Right lung (tissue), 10 donors: ENCODE measurements around the gene MTSS2. TPM values are rescaled to one million over a fixed set of nuclear protein-coding genes. Genes with fewer than 3 reads are reported as not detected.

Experiments
- DNase-seq, 2 donors: peaks; one replicate each; pipeline ENCODE4 v3.0.0-alpha.2; 2013
- long read RNA-seq, 8 donors: transcript quantifications; one replicate each; lab custom pipeline, GENCODE V29; 2026
- polyA plus RNA-seq, 5 donors: library from polyadenylated mRNA; unstranded; fragments of 120-200 nt; gene quantifications; one replicate each; pipeline versions ENCODE4 v1.2.1 to v1.2.3, GENCODE V29; 2013; ENCODE audit warnings: inconsistent platforms in 1 of 5, low replicate concordance in 1 of 5; ENCODE audit not compliant: insufficient read length in 5 of 5, insufficient read depth in 1 of 5

Gene MTSS2
- polyA plus RNA-seq, result 100 to 1,000 TPM in 2 of 5 donors, 10 to 100 TPM in 3; 65.1 to 126 (median 94.6) TPM
- long read RNA-seq, donor 1, partial matches to known transcripts, result 39 of 42 reads
- long read RNA-seq, donor 1, other reads (novel, unspliced or antisense), result 0 of 42 reads
- long read RNA-seq, donor 2, partial matches to known transcripts, result 0 of 1 reads
- long read RNA-seq, donor 2, other reads (novel, unspliced or antisense), result 0 of 1 reads
- long read RNA-seq, donor 3, partial matches to known transcripts, result 26 of 28 reads
- long read RNA-seq, donor 3, other reads (novel, unspliced or antisense), result 0 of 28 reads
- long read RNA-seq, donor 4, partial matches to known transcripts, result 28 of 30 reads
- long read RNA-seq, donor 4, other reads (novel, unspliced or antisense), result 0 of 30 reads
- long read RNA-seq, donor 5, partial matches to known transcripts, result 18 of 19 reads
- long read RNA-seq, donor 5, other reads (novel, unspliced or antisense), result 0 of 19 reads
- long read RNA-seq, donor 6, partial matches to known transcripts, result 20 of 25 reads
- long read RNA-seq, donor 6, other reads (novel, unspliced or antisense), result 5 of 25 reads
- long read RNA-seq, donor 7, partial matches to known transcripts, result 71 of 78 reads
- long read RNA-seq, donor 7, other reads (novel, unspliced or antisense), result 5 of 78 reads
- long read RNA-seq, donor 8, result 0 reads

- peak; percentile 92 to 94 for DNase-seq
Observed at GRCh38 chr16:70685938-70686375, at the start of gene MTSS2. TSS of gene MTSS2 (minus strand) at chr16:70686053. CDS start at chr16:70685791, 262 bp downstream.

- DNase-seq, result no peak
Observed at GRCh38 chr16:70735141-70735979, 49.5 kb upstream of the MTSS2 start.

DNA sequence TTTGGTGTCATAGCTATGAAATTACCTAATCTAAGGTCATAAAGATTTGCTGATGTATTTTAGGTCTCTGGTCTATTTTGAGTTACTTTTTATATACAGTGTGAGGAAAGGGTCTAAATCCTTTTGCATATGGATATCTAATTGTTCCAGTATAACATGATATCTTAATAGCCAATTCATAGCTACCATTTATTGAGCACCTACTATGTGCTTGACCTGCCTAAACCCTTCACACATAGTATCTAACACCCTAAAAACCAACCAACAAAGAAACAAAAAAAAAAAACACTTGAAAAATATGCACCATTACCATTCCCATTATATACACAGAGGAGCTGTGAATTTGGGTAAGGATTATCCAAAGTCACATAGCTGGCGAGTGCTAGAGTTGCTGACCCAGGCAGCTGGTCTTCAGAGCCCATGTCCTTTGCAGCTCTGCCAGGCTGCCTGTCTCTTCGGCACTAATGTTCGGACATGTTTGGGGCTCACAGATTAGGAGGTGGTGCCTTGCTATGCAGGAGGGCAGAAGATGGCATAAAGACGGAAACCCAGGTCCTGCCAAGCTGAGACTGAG lies 48.8 kb upstream of the MTSS2 start:
- no peak for DNase-seq

- DNase-seq, result no peak
Observed at GRCh38 chr16:70730944-70731343, 45.1 kb upstream of the MTSS2 start.

- peak in 1 of 2 donors; percentile 45 for DNase-seq
Observed at GRCh38 chr16:70730031-70730430, 44.2 kb upstream of the MTSS2 start.

GRCh38 chr16:70729292-70729691 lies 43.4 kb upstream of the MTSS2 start:
- DNase-seq, result no peak

GRCh38 chr16:70728150-70728549 lies 42.3 kb upstream of the MTSS2 start:
- no peak for DNase-seq

DNA sequence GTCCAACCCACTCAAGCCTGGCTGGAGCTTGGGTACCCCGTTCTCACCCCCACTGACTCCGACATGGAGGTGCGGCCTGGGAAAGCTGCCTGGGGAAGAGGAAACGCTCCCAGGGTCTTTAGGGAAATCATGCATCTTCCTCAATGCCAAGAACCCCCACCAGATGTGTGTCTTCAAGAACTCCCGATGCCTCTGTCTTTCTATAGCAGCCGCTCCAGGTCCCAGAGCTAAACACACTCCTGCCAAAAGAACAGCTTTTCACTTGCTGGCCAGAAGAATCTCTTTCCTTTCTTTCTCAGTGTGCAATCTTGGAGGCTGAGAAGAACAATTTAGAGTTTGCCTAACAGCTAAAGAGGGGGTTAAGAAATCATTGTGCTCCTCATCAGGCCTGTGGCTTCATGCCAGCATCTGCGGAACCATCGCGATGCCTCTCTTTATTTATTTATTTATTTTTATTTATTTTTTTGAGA lies 41.1 kb upstream of the MTSS2 start:
- peak; percentile 89 to 92 for DNase-seq

DNA sequence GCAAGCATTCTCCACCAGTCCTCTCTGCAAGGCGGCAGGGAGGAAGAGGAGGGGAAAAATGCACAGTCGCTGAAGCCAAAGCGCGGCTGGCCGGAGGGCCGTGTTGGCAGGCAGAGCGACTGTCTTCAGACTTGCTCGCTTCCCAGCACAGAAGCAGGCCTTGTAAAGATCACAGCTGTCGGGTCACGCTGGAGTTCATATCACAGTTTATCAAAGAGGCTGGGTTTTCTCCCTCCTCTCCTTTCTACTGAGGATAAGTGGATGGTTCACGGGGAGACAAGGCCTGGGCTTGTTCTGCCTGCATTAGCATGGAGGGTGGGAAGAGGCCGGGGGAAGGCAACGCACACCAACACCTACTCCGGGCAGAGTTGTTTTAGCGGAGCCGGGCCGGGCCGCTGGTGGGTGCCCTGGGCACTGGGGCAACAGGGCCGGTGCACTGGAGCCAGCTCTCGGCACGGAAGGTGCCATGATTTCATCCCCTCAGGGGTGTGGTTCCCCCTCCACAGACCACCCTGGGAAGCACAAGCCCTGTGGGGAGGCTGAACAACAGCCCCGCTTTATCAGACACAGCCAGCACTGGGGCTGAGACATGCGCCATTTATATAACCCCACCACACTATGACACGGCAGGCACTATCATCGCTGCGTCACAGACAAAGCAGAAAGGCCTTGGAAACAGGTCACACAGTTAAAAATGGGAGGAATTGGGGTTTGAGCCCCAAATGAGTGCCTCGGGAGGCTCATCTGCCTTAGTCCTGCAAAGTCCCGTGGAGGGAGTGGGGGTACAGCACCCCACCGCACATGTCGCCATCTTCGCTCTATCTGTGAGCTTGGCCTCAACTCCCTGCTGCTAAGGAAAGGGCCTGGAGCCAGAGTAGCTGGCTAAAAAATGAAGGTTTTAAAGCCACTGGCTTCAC lies 40.3 kb upstream of the MTSS2 start:
- peak in 1 of 2 donors; percentile 95 for DNase-seq

DNA sequence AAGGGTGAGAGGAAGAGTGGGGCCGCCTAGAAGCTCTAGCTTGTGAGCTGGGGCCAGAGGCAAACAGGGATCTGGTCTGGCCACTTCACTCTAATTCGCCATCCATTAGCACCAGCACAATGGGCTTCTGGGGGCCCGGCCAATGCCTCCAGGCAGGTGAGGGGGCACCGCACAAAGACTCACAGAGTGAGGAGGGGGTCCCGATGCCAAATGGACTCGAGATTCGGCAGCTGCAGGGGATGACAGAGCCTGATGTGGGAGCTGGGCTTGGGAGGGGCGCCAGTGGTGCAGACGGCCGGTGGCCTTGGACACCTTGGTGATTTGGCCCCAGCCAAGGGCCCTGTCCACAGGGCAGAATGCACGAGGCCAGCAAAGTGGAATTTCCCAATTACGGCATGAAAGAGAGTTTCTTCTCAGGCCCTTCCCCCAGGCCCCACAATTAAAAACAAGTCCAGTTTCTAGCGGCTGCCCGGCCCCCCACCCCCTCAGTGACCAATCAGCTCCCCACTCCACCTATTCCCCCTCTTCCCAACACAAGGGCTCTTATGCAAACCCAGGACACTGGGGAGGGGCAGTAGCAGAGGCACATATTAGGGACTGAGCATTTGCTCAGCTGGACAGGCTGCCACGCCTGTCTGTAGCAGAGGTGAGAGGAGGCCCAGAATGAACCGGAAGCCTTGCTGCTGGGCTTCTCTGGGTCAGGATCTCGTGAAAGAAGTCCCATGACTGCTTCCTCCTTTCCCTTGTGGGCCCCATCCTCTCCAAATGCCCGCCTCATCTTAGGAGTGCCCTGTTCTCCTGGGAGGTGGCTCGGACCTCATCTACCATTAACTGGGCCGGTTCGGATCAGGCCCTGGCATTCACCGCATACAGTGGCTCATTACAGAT lies 39.4 kb upstream of the MTSS2 start:
- DNase-seq, result peak in 1 of 2 donors; percentile 93

GRCh38 chr16:70724146-70725023 lies 38.5 kb upstream of the MTSS2 start:
- no peak for DNase-seq

GRCh38 chr16:70723740-70724145 lies 37.9 kb upstream of the MTSS2 start:
- no peak for DNase-seq

DNA sequence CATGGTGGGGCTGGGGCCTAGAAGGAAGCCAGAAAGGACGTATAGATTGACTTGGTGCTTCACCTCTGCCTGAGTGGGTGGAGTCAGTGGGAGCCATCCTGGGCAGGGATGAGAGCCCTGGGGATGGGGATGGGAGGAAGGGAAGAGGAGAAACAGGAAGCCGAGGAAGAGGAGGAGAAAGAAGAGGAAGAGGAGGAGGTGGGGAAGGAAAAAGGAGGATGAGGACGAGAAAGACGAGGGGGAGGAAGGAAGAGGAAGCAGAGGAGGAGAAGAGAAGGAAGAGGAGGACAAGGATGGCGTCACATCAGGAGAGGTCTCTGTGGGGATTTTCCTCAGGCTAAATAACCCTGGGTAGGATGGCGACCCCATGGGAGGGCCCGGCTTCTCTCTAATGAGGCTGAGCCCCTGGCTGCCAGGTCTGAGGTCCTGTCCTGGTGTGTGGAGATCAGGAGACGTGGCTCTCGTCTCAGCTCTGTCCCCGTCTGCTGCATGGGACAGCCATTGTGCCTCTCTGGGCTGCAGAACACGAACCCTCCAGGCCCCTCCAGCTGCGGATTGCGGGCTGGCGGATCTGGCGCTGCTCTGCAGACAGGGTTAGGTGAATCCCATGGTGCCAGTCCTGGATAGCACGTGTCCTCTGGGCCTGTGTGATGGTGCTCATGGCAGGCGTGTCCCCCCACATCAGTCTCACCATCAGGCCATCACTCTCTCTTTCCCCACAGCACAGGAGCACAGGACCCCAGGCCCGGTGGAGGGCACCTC lies 35.5 kb upstream of the MTSS2 start:
- DNase-seq, result no peak

DNA sequence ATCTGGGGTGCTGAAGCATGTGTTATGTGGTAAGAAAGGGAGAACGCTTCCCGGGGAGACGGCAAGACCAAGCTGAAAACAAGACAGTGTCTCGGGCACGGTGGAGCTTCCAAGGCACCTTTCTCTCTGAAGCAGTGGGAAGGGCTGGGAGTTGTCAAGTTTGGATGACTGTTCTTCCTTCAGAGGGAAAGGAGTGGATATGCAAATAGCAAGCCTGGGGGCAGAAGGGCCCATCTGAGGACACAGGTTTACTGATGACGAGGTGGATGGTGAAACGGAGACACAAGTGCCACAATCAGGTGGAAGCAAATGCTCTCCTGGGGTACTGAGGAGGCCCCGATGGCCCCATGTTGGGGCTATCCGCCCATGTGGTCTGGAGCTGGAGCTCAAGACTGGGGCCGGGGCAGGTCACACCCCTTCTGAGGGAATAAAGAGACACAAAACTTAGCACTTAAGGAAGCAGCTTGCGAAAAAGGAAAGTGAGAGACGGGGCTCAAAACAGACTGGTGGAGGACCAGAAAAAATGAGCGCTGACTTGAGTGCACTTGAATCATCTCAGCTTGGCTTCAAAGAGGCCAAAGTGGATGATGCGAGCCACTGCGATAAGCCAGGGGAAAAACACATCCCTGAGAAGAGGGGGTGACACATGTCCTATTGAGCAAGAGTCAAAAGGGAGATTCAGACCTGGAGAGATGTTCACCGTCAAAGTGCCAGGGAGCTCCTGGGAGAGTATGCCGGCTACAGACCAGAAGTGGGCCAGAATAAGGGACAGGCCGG lies 34.8 kb upstream of the MTSS2 start:
- DNase-seq, result no peak

DNA sequence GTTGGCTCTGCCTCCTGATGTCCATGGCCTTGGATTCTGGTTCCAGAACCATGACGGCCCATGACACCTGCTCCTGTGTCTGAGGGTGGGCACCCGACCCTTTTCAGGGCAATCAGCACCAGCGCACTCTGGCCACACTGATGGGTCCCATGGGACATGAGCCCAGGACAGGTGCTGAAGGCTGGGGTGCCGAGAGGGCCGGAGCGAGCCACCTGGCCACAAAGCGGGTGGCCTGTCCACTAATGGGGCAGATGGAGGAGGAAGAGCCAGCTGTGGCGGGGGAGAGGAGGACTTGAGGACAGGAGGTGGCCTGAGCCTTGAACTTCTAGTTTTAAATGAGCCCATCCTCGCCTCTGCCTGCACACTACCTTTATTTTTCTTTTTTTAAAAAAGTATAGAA lies 31.2 kb upstream of the MTSS2 start:
- DNase-seq, result no peak

- peak; percentile 88 to 92 for DNase-seq
Observed at GRCh38 chr16:70715860-70716357, 30.1 kb upstream of the MTSS2 start.
